ENCODE data around the gene ST6GALNAC1.

ST6GALNAC1 gene

DNA sequence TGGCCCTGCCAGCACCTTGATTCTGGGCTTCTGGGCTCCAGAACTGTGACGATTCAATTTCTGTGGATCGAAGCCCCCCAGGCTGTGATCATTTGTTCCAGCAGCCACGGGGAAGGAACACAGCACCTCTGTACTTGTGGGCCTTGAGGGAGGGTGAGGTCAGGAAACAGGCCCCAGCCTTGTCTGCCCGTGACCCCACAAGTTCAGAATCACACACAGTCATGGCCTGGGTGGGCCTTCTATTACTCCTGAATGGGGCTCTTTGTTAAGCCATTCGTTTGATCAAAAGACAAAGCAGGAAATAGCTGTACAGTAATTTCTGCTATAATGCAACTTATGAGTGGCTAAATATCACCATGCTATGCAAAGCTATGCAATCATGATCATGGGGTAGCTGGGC lies 68.0 kb downstream of the ST6GALNAC1 start:
- DNase-seq = no peak
